Measurements from ENCODE around the gene MPG. TPM values are rescaled to one million over a fixed set of nuclear protein-coding genes. Genes with fewer than 3 reads are reported as not detected.

MPG gene
- total RNA-seq, 4 donors from 2014 or later = 70.2 to 120 (median 106) TPM

GRCh38 chr16:71210-71539, 6.8 kb upstream of the MPG start:
- Histone ChIP-seq H3K4me1 (peaks cover 85 to 96% (median 93%) of the 10 kb centered on the region in 4 donors), H3K36me3 (no peaks in the 10 kb centered on the region), H3K27me3 (no peaks in the 10 kb centered on the region), H3K9me3 (no peaks in the 10 kb centered on the region), H3K4me3 (peak overlapping the region; percentile 78 to 92 (median 89)), H3K27ac (replicated peaks in 1 of 4) (peak overlapping the region; percentile 94 to 97 (median 96))
- WGBS = 52% methylated on average over 4 of the region's 5 CpGs
- intact Hi-C loops (cut with DNase I) = no loop called here
- DNase-seq (ENCODE audit: extremely low spot score) = no peak
- TF ChIP-seq POLR2AphosphoS5 (IDR thresholded peaks at IDR 0.05) (no peak), CTCF (IDR thresholded peaks at IDR 0.05) (no peak), POLR2A (IDR thresholded peaks at IDR 0.05; ENCODE audit: low read depth) (no peak)

GRCh38 chr16:71540-72401, 6.3 kb upstream of the MPG start:
- Histone ChIP-seq H3K27ac (replicated peaks in 1 of 4) (peak overlapping the region; percentile 94 to 97 (median 96)), H3K4me3 (peak overlapping the region; percentile 78 to 92 (median 89)), H3K4me1 (peaks cover 85 to 96% (median 93%) of the 10 kb centered on the region in 4 donors), H3K9me3 (no peaks in the 10 kb centered on the region), H3K36me3 (no peaks in the 10 kb centered on the region), H3K27me3 (no peaks in the 10 kb centered on the region)
- WGBS = 4% methylated on average over 14 of the region's 57 CpGs
- no peak for DNase-seq (ENCODE audit: extremely low spot score)
- peak; percentile 79 to 85 for TF ChIP-seq POLR2AphosphoS5 (IDR thresholded peaks at IDR 0.05)
- TF ChIP-seq POLR2A (IDR thresholded peaks at IDR 0.05; ENCODE audit: low read depth) = peak; percentile 24
- TF ChIP-seq CTCF (IDR thresholded peaks at IDR 0.05) = peak in 2 of 3 experiments; percentile 9 to 26
- no peak for TF ChIP-seq EP300 (IDR thresholded peaks at IDR 0.05)
- intact Hi-C loops (cut with DNase I) = no loop called here

GRCh38 chr16:72561-73548, 5.2 kb upstream of the MPG start, which contains the start of gene RHBDF1:
Gene RHBDF1 (minus strand): TSS chr16:72631. CDS start chr16:65015, 7,616 bp downstream.
- TF ChIP-seq EP300 (IDR thresholded peaks at IDR 0.05) (no peak), CTCF (IDR thresholded peaks at IDR 0.05) (no peak), POLR2AphosphoS5 (IDR thresholded peaks at IDR 0.05) (peak in 1 of 2 donors; percentile 21)
- intact Hi-C loops (cut with DNase I) = no loop called here
- Histone ChIP-seq H3K4me3 (peak within 1 kb of the TSS; percentile 78 to 92 (median 89)), H3K27ac (replicated peaks in 1 of 4) (peak within 1 kb of the TSS; percentile 94 to 97 (median 96)), H3K36me3 (no peaks in the 10 kb centered on the region), H3K9me3 (no peaks in the 10 kb centered on the region), H3K4me1 (peaks cover 85 to 96% (median 93%) of the 10 kb centered on the region in 4 donors), H3K27me3 (no peaks in the 10 kb centered on the region)
- DNase-seq (ENCODE audit: extremely low spot score) = no peak
- 49% methylated on average over 12 of the region's 62 CpGs for WGBS

GRCh38 chr16:74051-74746, 3.8 kb upstream of the MPG start:
- no peaks in the 10 kb centered on the region for H3K36me3 ChIP-seq
- peaks cover 79 to 92% (median 87%) of the 10 kb centered on the region in 4 donors for H3K4me1 ChIP-seq

More at GRCh38 chr16:74051-74746, 3.8 kb upstream of the MPG start:
- TF ChIP-seq EP300 (IDR thresholded peaks at IDR 0.05) (no peak), POLR2A (IDR thresholded peaks at IDR 0.05; ENCODE audit: low read depth) (no peak), POLR2AphosphoS5 (IDR thresholded peaks at IDR 0.05) (no peak), CTCF (IDR thresholded peaks at IDR 0.05) (no peak)
- Histone ChIP-seq H3K27ac (replicated peaks in 1 of 4) (peak overlapping the region; percentile 84 to 97 (median 94)), H3K27me3 (no peaks in the 10 kb centered on the region), H3K9me3 (no peaks in the 10 kb centered on the region), H3K4me3 (no peak overlapping the region)
- DNase-seq (ENCODE audit: extremely low spot score) = no peak
- 82% methylated on average over 9 of the region's 12 CpGs for WGBS
- intact Hi-C loops (cut with DNase I) = no loop called here

Data from esophagus muscularis mucosa (tissue), 4 donors.